ENCODE measurements around the gene DPP8.
A peak's percentile ranks its signal among the peaks of the same experiment; 100 is the strongest.

DNA sequence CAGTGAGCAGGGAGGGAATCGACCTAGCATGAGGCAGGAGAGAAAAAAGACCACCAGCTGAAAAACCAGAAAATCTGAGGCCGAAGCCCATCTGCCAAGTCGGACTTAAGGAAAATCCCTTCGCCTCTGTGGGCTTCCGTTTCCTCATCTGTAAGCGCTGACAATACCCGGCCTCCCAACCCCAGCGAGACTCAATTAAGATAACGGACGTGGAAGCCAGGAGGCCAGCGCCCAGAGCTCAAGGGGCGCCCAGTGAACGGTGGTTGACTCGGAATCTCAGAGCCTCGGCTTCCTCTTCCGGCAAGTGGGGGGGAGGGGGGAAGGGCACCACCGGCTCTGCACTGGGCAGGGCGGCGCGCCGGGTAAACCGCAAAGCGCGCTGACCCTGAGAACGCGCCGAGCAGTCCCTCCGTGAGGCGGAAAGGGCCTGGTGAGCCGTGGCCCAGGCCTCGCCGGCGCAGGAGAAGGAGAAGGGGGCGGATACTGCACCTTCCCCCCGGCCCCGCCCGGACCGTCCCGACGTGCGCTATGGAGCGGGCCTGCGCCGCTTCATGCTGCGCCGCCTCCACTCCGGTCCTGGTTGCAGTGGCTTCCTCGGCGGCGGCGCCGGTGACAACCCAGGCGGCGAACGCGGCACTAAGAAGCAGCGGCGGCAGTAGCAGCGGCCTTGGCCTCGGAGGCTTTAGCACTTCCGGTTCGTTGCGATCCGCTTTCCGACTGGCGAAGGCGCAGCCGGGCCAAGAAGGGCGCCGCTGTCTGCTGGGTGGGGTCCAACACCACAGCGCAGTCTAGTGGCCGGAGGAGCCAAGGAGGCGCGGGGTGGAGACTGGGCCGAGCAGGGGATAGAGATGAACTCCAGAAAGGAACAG is at the start of gene DPP8:
- TF ChIP-seq, protein P1, sequence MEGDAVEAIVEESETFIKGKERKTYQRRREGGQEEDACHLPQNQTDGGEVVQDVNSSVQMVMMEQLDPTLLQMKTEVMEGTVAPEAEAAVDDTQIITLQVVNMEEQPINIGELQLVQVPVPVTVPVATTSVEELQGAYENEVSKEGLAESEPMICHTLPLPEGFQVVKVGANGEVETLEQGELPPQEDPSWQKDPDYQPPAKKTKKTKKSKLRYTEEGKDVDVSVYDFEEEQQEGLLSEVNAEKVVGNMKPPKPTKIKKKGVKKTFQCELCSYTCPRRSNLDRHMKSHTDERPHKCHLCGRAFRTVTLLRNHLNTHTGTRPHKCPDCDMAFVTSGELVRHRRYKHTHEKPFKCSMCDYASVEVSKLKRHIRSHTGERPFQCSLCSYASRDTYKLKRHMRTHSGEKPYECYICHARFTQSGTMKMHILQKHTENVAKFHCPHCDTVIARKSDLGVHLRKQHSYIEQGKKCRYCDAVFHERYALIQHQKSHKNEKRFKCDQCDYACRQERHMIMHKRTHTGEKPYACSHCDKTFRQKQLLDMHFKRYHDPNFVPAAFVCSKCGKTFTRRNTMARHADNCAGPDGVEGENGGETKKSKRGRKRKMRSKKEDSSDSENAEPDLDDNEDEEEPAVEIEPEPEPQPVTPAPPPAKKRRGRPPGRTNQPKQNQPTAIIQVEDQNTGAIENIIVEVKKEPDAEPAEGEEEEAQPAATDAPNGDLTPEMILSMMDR (IDR thresholded peaks at IDR 0.05), result peak; percentile 53 to 96 (median 79)
- TF ChIP-seq POLR2A (IDR thresholded peaks at IDR 0.05), result peak in 3 of 4 donors; percentile 57 to 61 (median 57)

Data from esophagus squamous epithelium (tissue), 4 donors.